Ovary (tissue), 3 donors: ENCODE results near the gene GABBR2.

Experiments used
- EP300 ChIP-seq: sonication (generic); formaldehyde crosslinking; IDR thresholded peaks from one replicate; pipeline ENCODE4 v1.6.1; 2017; ENCODE audit warnings: antibody characterized with exemption
- POLR2A ChIP-seq: fragments of 450-650 bp; IDR thresholded peaks from one replicate; pipeline ENCODE4 v1.6.1; 2017; ENCODE audit warnings: antibody characterized with exemption, mild to moderate bottlenecking, moderate library complexity
- TF ChIP-seq, protein P1 (sequence below), 3 donors: fragments of 450-650 bp in 2 of 3; fragments of 200-600 bp in 1 of 3; IDR thresholded peaks; one replicate each; pipeline versions ENCODE4 v1.5.1 to v1.8.0; 2016 to 2022; ENCODE audit warnings: antibody characterized with exemption in 3 of 3, mild to moderate bottlenecking in 1 of 3
- donor health status: DM: no; HTN: no; CAD: no.

DNA sequence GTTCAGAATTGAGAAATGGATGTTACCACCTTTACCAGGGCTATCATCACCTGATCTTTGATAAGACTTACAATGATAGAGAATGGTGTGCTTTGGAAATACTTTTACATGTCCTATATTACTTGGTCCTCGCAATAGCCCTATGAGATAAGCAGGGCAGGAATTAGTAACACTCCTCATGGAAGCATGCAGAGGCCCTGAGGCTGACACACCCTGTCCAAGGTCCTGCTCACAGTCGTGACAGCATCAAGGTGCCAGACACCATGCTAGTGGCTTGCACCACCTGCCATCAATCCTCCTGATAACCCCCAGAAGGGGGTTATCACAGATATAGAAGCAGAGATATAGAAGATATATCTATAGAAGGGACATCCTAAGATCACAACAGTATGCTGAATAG lies 236.5 kb downstream of the GABBR2 start:
- TF ChIP-seq, protein P1, sequence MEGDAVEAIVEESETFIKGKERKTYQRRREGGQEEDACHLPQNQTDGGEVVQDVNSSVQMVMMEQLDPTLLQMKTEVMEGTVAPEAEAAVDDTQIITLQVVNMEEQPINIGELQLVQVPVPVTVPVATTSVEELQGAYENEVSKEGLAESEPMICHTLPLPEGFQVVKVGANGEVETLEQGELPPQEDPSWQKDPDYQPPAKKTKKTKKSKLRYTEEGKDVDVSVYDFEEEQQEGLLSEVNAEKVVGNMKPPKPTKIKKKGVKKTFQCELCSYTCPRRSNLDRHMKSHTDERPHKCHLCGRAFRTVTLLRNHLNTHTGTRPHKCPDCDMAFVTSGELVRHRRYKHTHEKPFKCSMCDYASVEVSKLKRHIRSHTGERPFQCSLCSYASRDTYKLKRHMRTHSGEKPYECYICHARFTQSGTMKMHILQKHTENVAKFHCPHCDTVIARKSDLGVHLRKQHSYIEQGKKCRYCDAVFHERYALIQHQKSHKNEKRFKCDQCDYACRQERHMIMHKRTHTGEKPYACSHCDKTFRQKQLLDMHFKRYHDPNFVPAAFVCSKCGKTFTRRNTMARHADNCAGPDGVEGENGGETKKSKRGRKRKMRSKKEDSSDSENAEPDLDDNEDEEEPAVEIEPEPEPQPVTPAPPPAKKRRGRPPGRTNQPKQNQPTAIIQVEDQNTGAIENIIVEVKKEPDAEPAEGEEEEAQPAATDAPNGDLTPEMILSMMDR (IDR thresholded peaks at IDR 0.05): no peak
- no peak for TF ChIP-seq POLR2A
- no peak for TF ChIP-seq EP300
